Head of caudate nucleus (tissue), 42 donors: ENCODE results near the gene KISS1R.

Source experiments
- DNase-seq, 42 donors: peaks; one replicate each; pipeline versions ENCODE4 v3.0.0 to v3.0.0-alpha.2; 2020 to 2021; ENCODE audit warnings: mixed read lengths in 7 of 42
- intact Hi-C: fragments of 100-400 bp; cut with DNase I; formaldehyde crosslinking; loops from one replicate; pipeline ENCODE4 v1.15.0; 2022

The KISS1R gene

DNA sequence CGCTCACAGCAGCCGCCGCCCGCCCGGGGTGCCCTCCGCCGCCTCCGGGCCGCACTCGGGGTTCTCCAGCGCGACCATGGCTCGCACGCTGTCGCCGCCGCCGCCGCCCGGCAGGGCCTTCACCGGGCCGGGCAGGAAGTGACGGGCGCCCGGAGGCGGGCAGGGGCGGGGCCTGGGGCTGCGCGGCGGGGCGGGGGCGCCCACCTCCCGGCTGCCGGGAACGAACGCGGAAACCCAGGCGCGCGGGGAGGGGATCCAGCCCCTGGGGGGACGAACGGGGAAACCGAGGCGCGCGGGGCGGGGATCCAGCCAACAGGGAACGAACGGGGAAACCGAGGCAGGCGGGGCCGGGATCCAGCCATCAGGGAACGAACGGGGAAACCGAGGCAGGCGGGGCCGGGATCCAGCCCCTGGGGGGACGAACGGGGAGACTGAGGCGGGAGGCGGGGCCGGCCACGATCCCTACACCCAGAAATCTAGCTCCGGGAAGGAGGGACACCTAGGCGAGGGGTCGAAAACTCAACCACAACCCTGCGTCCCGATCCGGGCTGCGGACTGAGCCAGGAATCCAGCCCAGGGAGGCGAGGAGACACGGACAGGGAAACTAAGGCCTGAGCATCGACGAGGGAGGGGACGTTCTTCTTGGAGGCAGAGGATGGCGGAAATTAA lies 3.9 kb upstream of the KISS1R start, which contains the start of gene R3HDM4:
Gene R3HDM4 (minus strand): TSS at position 140 of the 669 bp plus-strand sequence. CDS start 62 bp downstream, at position 78.
- DNase-seq = peak; percentile 39 to 92 (median 84)
- intact Hi-C loops = no loop called here

GRCh38 chr19:916645-917322 lies 349 bp upstream of the KISS1R start:
- no peak for DNase-seq
- intact Hi-C loops = no loop called here

DNA sequence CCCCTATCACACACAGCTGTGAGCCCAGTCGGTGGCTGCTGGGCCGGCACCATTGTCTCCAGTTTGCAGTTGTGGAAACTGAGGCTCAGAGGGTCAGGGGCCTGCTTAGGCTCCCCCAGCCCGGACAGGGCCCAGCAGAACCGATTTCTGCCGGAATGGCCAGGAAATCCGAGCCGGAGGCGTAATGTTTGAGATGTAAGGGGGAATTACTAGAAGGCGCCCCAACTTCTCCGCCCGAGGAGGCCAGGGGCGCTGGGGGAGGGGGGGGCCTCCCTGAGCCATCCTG lies 962 bp downstream of the KISS1R start:
- no peak for DNase-seq
- intact Hi-C loops = no loop called here

DNA sequence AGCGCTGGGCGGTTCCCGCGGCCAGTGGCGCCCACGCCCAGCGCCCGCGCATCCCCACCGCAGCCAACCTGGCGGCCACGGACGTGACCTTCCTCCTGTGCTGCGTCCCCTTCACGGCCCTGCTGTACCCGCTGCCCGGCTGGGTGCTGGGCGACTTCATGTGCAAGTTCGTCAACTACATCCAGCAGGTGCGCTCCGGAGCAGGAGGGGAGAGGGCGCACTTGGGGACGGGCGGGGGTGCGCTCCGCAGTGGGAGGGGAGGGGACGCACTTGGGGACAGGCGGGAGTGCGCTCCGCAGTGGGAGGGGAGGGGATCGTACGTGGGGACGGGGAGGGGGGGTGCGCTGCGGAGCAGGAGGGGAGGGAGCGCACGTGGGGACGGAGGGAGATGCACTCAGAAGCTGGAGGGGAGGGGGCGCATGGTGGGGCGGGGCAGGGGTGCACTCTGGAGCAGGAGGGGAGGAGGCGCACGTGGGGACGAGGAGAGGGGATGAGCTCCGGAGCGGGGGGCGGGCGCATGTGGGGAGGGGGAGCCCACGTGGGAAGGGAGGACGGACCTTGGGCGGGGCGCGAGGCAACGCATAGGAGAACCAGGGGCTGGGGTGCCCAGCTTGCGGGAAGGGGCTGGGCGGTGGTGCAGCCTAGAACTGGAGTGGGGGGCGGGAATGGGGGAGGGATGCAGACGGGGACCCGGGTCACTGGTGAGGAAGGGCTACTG lies 1.5 kb downstream of the KISS1R start:
- DNase-seq = peak in 2 of 42 donors; percentile 27 to 66
- intact Hi-C loops = no loop called here

- peak in 8 of 42 donors; percentile 36 to 63 (median 43) for DNase-seq
- intact Hi-C loops = loop anchor here (5.0 to 10.0 kb wide), 2 partner anchors 62 to 255 kb away; partner anchors contain the start of genes CFD and RNF126
These were observed 2.3 kb downstream of the KISS1R start for GRCh38 chr19:919199-920050.

- peak in 21 of 42 donors; percentile 39 to 73 (median 54) for DNase-seq
- intact Hi-C loops = loop anchor here (5.0 to 10.0 kb wide), 2 partner anchors 63 to 255 kb away; partner anchors contain the start of genes CFD and RNF126
These were observed 3.1 kb downstream of the KISS1R start for GRCh38 chr19:920051-920864.

DNA sequence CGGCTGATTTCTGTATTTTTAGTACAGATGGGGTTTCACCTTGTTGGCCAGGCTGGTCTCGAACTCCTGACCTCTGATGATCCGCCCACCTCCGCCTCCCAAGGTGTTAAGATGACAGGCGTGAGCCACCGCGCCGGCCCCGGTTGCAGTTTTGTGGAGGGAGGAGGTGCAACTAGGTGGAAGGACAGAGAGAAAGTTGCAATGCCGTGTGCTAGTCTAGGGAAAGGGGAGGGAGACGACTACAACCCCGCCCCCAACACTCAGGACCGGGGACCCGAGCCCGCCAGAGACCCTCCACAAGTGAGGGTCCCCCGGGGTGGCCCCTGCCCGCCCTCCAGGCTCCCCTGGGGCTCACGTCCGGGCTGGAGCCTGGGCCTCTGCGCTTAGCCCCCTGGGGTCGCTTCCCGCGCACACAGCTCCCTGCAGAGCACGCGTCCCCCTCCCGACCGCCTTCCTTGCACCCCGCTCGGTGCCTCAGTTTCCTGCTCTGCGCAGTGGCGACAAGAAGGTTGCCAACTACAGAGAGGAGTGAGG lies 7.5 kb downstream of the KISS1R start:
- no peak for DNase-seq
- intact Hi-C loops = loop anchor here (5.0 to 10.0 kb wide), 2 partner anchors 67 to 260 kb away; partner anchors contain the start of genes CFD and RNF126

GRCh38 chr19:925087-925525 lies 8.0 kb downstream of the KISS1R start:
- peak in 4 of 42 donors; percentile 29 to 66 (median 41) for DNase-seq
- intact Hi-C loops = loop anchor here (10.0 kb wide), 1 partner anchor 260 kb away; the partner anchor contains the start of gene RNF126

- peak; percentile 62 to 92 (median 81) for DNase-seq
- intact Hi-C loops = loop anchor here (10.0 kb wide), 1 partner anchor 261 kb away; the partner anchor contains the start of gene RNF126
These were observed 8.6 kb downstream of the KISS1R start, which contains the start of gene ARID3A for GRCh38 chr19:925526-926322. ARID3A (plus strand) TSS chr19:926035; CDS start chr19:929529, 3,494 bp downstream.

DNA sequence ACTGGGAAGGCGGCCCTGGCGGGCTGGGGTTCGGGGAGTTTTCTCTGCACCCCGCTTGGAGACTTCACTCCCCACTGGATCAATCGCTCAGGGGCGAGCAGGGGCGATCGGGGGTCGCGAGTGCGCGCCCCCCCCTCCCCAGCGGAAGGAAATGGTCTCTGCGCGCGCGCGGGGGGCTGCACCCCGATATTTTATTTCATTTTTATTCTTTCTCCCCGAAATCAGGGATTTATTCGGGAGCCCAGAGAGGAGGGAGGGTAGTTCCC lies 9.1 kb downstream of the KISS1R start:
- no peak for DNase-seq
- intact Hi-C loops = loop anchor here (10.0 kb wide), 1 partner anchor 261 kb away; the partner anchor contains the start of gene RNF126

GRCh38 chr19:926589-927350 lies 9.6 kb downstream of the KISS1R start:
- intact Hi-C loops = loop anchor here (10.0 kb wide), 1 partner anchor 262 kb away; the partner anchor contains the start of gene RNF126

GRCh38 chr19:927351-927779 lies 10.2 kb downstream of the KISS1R start:
- DNase-seq = no peak
- intact Hi-C loops = loop anchor here (10.0 kb wide), 1 partner anchor 263 kb away; the partner anchor contains the start of gene RNF126

More at GRCh38 chr19:926589-927350, 9.6 kb downstream of the KISS1R start:
- DNase-seq = peak in 14 of 42 donors; percentile 31 to 68 (median 44)

DNA sequence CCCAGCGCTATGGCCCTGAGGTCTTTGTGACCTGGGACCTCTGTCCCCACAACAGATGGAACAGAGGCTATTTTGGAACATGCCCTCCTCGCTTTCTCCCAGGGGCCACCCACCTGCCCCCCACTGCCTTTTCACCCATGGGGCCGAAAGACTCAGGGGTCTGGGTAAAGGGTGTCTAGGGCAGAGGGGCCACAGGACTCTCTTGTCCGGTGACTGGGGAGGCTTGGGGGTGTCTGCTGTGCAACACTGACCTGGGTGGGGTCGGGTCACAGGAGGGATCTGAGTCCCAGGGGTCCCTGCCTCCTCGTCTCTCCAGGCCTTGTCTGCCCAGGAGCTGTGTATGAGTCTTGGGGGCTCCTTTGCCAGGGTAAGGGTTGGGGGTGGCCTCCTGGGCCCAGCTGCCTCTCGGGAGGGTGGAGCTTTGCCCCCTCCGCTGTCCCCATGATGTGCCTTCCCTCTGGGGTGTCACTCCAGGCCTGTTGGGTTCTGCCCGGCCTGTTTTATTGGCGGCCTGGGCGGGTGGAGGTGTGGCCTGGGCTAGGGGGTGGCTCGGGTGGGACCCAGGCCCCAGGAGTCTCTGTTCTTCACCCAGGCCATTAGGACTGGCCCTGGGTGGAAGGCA lies 10.8 kb downstream of the KISS1R start:
- intact Hi-C loops = loop anchor here (10.0 kb wide), 1 partner anchor 263 kb away; the partner anchor contains the start of gene RNF126
- no peak for DNase-seq

DNA sequence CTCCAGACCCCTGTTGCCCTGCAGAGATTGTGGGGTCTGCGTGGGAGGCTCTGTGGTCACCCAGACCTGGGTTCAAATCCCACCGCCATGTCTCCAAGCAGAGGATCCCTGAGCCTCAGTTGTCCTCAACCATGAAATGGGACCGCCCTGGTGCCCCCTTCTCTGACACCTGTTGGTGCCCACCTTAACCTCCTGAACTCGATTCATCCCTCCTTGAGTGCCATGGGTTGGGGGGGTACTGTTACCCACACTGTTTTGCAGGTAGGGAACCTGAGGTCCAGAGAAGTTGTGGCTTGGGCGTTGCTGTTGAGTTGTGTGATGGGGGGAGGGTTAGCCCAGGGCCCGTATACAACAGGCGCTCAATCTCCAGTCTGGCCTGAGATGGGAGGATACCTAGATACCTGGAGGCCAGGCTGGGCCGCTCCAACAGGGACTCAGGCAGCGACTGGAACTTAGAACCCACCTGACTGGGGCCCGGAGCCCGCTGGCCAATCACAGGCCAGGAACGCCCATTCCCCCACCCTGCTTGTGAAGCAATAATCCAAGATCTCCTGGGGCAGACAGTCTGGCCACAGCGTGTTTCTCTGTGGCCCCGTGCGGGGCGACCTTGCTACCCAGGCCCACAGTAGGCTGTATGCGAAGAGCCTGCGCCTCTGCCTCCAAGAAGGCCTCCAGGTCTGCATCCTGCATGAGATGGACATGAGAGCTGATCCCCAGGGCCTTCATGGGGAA lies 11.5 kb downstream of the KISS1R start:
- intact Hi-C loops = loop anchor here (10.0 kb wide), 1 partner anchor 264 kb away; the partner anchor contains the start of gene RNF126
- DNase-seq = no peak
